ENCODE results near the gene SRRM1. TPM values are rescaled to one million over a fixed set of nuclear protein-coding genes. Genes with fewer than 3 reads are reported as not detected.
"Not testable (repeated sequence)": the region's sequence is repeated elsewhere in the genome, so short reads cannot be mapped to it uniquely, and the experiment has no call there.

SRRM1 gene
- total and polyA plus RNA-seq, 4 donors: 33.6 to 113 (median 86.3) TPM

DNA sequence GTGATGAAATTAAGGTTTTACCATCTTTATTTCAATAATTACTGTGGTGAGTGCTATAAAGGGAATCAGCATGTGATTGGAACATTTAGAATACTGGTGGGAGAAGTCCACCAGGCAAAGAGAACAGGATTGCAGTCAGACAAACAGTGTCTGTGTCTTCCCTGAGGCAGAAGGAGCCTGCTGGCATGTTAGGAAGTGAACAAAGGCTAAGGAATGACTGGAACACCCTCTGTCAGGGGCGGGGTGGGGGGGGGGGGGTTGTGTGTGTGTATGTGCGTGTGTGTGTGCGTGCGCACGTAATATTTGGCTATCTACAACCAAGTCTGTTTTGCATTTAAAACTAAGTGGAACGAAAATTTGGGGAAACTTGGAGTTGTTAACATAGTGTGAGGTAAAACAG lies 30.2 kb downstream of the SRRM1 start:
- Histone ChIP-seq H3K4me3 (ENCODE audit: low read length in 2 of 2) (no peak overlapping the region), H3K27me3 (ENCODE audit: control insufficient read depth in 1 of 2, insufficient read depth in 2 of 2, low read length in 1 of 2) (no peaks in the 10 kb centered on the region), H3K27ac (ENCODE audit: low read depth in 1 of 2, low read length in 2 of 2) (no peak overlapping the region), H3K4me1 (ENCODE audit: control insufficient read depth in 1 of 2, insufficient read depth in 2 of 2, low read length in 2 of 2) (no peaks in the 10 kb centered on the region), H3K9me3 (ENCODE audit: control insufficient read depth, low read length) (no peaks in the 10 kb centered on the region), H3K36me3 (ENCODE audit: control insufficient read depth in 1 of 2, insufficient read depth in 2 of 2, low read length in 1 of 2) (peaks cover 10 to 17% of the 10 kb centered on the region in 2 donors)
- intact Hi-C loops (cut with DNase I): no loop called here
- ATAC-seq (ENCODE audit: low FRiP score) (no peak), DNase-seq (no peak)
- WGBS, 2 donors: 90% methylated on average over 6 of the region's 6 CpGs

DNA sequence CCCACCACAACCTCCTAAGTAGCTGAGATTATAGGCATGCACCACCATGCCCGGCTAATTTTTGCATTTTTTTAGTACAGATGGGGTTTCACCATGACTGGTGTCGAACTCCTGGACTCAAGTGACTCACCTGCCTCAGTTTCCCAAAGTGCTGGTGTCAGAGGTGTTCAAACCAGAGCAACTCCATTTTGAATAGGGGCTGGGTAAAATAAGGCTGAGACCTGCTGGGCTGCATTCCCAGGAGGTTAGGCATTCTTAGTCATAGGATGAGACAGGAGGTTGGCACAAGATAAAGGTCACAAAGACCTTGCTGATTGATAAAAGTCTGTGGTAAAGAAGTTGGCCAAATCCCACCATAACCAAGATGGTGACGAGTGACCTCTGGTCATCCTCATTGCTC lies 35.3 kb downstream of the SRRM1 start:
- intact Hi-C loops (cut with DNase I); DNase-seq; ATAC-seq (ENCODE audit: low FRiP score); H3K27me3 ChIP-seq (ENCODE audit: control insufficient read depth in 1 of 2, insufficient read depth in 2 of 2, low read length in 1 of 2); H3K4me1 ChIP-seq (ENCODE audit: control insufficient read depth in 1 of 2, insufficient read depth in 2 of 2, low read length in 2 of 2); H3K4me3 ChIP-seq (ENCODE audit: low read length in 2 of 2); H3K27ac ChIP-seq (ENCODE audit: low read depth in 1 of 2, low read length in 2 of 2); H3K36me3 ChIP-seq (ENCODE audit: control insufficient read depth in 1 of 2, insufficient read depth in 2 of 2, low read length in 1 of 2); H3K9me3 ChIP-seq (ENCODE audit: control insufficient read depth, low read length): not testable (repeated sequence)
- WGBS, 2 donors: 93 to 96% methylated on average over 3 of the region's 3 CpGs

DNA sequence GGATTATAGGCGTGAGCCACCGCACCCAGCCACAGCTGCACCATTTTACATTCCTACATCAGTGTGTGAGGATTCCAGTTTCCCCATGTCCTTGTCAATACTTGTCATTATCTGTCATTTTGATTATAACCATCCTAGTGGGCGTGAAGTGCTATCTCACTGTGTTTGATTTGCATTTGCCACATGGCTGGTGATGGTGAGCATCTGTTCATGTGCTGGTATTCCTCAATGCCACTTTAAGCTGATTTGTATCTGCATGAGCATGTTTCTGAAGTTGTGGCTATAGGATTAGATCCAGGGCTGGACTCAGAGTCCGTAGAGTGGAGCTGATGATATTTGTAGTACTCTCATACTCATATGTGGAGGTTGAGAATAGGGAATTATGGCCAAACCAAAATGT lies 36.6 kb downstream of the SRRM1 start:
- intact Hi-C loops (cut with DNase I): no loop called here
- DNase-seq (no peak), ATAC-seq (ENCODE audit: low FRiP score) (no peak)
- Histone ChIP-seq H3K9me3 (ENCODE audit: control insufficient read depth, low read length) (no peaks in the 10 kb centered on the region), H3K4me3 (ENCODE audit: low read length in 2 of 2) (no peak overlapping the region), H3K4me1 (ENCODE audit: control insufficient read depth in 1 of 2, insufficient read depth in 2 of 2, low read length in 2 of 2) (no peaks in the 10 kb centered on the region), H3K27ac (ENCODE audit: low read depth in 1 of 2, low read length in 2 of 2) (no peak overlapping the region), H3K36me3 (ENCODE audit: control insufficient read depth in 1 of 2, insufficient read depth in 2 of 2, low read length in 1 of 2) (peaks cover 2 to 3% of the 10 kb centered on the region in 2 donors), H3K27me3 (ENCODE audit: control insufficient read depth in 1 of 2, insufficient read depth in 2 of 2, low read length in 1 of 2) (no peaks in the 10 kb centered on the region)
- 86 to 88% methylated on average over 4 of the region's 4 CpGs for WGBS, 2 donors

DNA sequence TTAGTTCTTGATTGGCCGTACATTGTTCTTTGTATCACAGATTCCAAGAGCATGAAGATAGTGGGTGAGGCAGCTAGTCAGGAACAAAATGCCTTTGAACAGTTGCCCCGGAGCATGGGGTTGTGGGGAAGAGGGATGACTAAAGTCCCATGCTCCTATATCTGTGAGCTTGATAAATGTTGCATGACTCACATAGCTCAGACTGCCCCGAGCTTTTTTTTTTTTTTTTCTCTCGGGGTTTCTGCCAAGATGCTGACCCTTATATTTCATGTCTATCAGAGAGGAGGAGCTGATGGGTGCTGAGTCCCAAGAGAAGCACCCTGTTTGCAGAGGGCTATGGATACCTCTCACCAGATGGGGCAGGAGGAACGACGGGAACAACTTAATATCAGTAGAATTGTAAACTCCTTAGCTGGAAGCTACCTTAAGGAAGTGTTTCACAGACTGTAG lies 40.6 kb downstream of the SRRM1 start:
- Histone ChIP-seq H3K27ac (ENCODE audit: low read depth in 1 of 2, low read length in 2 of 2) (no peak overlapping the region), H3K9me3 (ENCODE audit: control insufficient read depth, low read length) (no peaks in the 10 kb centered on the region), H3K4me3 (ENCODE audit: low read length in 2 of 2) (no peak overlapping the region), H3K27me3 (ENCODE audit: control insufficient read depth in 1 of 2, insufficient read depth in 2 of 2, low read length in 1 of 2) (no peaks in the 10 kb centered on the region), H3K36me3 (ENCODE audit: control insufficient read depth in 1 of 2, insufficient read depth in 2 of 2, low read length in 1 of 2) (no peaks in the 10 kb centered on the region), H3K4me1 (ENCODE audit: control insufficient read depth in 1 of 2, insufficient read depth in 2 of 2, low read length in 2 of 2) (no peaks in the 10 kb centered on the region)
- 14 to 15% methylated on average over 6 of the region's 6 CpGs for WGBS, 2 donors
- DNase-seq (no peak), ATAC-seq (ENCODE audit: low FRiP score) (peak; percentile 53)
- intact Hi-C loops (cut with DNase I): no loop called here

DNA sequence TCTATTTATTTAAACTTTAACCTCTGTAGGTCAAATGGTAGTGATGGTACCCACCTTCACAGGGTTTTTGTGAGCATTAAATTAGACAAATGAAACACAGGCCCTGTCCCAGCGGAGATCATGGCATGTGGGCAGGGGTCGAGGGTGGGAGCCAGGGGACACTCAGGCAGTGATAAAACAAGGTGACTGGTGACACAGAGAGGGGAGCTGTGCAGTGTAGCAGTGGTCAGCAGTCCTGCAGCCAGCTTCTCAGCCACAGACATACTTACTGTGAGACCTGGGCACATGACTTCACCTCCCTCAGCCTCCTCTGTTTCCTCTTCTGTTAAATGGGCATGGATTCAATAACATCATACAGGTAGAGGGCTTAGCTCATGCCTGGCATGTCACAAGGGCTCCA lies 44.9 kb downstream of the SRRM1 start:
- DNase-seq (peak in 1 of 2 donors; percentile 42), ATAC-seq (ENCODE audit: low FRiP score) (no peak)
- H3K4me1 ChIP-seq (ENCODE audit: control insufficient read depth in 1 of 2, insufficient read depth in 2 of 2, low read length in 2 of 2): no peaks in the 10 kb centered on the region
- intact Hi-C loops (cut with DNase I): loop anchor here (2.0 to 5.0 kb wide), 3 partner anchors 54 to 143 kb away; no protein-coding TSS in a partner anchor
- no peaks in the 10 kb centered on the region for H3K36me3 ChIP-seq (ENCODE audit: control insufficient read depth in 1 of 2, insufficient read depth in 2 of 2, low read length in 1 of 2)
- no peaks in the 10 kb centered on the region for H3K9me3 ChIP-seq (ENCODE audit: control insufficient read depth, low read length)
- H3K27ac ChIP-seq (ENCODE audit: low read depth in 1 of 2, low read length in 2 of 2): no peak overlapping the region
- no peaks in the 10 kb centered on the region for H3K27me3 ChIP-seq (ENCODE audit: control insufficient read depth in 1 of 2, insufficient read depth in 2 of 2, low read length in 1 of 2)
- 81 to 83% methylated on average over 2 of the region's 2 CpGs for WGBS, 2 donors
- no peak overlapping the region for H3K4me3 ChIP-seq (ENCODE audit: low read length in 2 of 2)

DNA sequence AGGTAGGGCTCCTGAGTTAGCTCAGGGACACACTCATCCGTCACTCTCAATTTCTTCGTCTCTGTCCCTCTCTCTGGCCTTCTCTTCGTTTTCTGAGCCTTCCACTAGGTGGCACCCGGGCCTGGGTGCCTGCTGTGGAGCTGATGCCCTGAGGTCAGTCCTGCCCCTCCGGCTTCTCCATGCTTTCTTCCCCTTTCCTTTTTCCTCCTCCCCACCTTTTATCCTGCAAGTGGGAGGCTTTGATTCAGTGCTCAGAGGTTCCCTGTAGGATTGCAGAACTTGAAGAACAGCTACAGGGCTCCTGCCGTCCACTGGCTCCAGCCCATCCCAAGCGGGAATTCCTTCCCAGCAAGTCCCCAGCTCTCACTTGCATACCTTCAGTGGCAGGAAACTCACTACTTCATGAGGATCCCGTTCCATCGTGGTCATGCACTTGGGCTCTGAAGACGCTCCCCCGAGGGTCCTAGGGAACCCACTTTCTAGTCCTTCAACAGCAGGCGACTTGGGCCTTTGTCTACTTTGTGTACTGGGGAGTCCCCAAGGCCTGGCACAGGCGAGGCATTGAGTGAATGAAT lies 45.6 kb downstream of the SRRM1 start:
- H3K9me3 ChIP-seq (ENCODE audit: control insufficient read depth, low read length): no peaks in the 10 kb centered on the region
- no peaks in the 10 kb centered on the region for H3K36me3 ChIP-seq (ENCODE audit: control insufficient read depth in 1 of 2, insufficient read depth in 2 of 2, low read length in 1 of 2)
- WGBS, 2 donors: 36 to 42% methylated on average over 13 of the region's 13 CpGs
- no peaks in the 10 kb centered on the region for H3K4me1 ChIP-seq (ENCODE audit: control insufficient read depth in 1 of 2, insufficient read depth in 2 of 2, low read length in 2 of 2)
- no peak overlapping the region for H3K4me3 ChIP-seq (ENCODE audit: low read length in 2 of 2)
- peak; percentile 86 for ATAC-seq (ENCODE audit: low FRiP score)
- no peaks in the 10 kb centered on the region for H3K27me3 ChIP-seq (ENCODE audit: control insufficient read depth in 1 of 2, insufficient read depth in 2 of 2, low read length in 1 of 2)
- no peak overlapping the region for H3K27ac ChIP-seq (ENCODE audit: low read depth in 1 of 2, low read length in 2 of 2)
- intact Hi-C loops (cut with DNase I): loop anchor here (2.0 to 5.0 kb wide), 3 partner anchors 54 to 142 kb away; no protein-coding TSS in a partner anchor
- DNase-seq: peak; percentile 84 to 87

DNA sequence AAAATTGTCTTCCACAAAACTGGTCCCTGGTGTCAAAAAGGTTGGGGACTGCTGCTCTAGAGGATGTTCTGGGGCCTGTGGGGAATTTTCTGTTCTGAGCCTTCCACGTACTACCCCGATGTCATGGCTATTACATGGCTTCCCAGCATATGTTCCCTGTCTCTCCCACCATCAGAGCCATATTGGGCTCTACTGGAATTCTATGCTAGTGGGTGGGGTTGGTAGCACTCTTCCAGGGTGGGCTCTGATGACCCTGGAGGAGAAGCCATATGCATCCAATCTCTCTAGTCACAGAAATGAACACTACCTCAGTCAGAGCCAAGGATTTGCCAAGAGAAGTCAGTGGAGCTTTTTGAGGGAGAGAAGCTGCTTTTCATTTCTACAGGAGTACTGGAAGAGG lies 47.9 kb downstream of the SRRM1 start:
- WGBS, 2 donors: 53 to 96% methylated on average over 2 of the region's 2 CpGs
- Histone ChIP-seq H3K27me3 (ENCODE audit: control insufficient read depth in 1 of 2, insufficient read depth in 2 of 2, low read length in 1 of 2) (no peaks in the 10 kb centered on the region), H3K4me1 (ENCODE audit: control insufficient read depth in 1 of 2, insufficient read depth in 2 of 2, low read length in 2 of 2) (no peaks in the 10 kb centered on the region), H3K9me3 (ENCODE audit: control insufficient read depth, low read length) (no peaks in the 10 kb centered on the region), H3K27ac (ENCODE audit: low read depth in 1 of 2, low read length in 2 of 2) (no peak overlapping the region), H3K36me3 (ENCODE audit: control insufficient read depth in 1 of 2, insufficient read depth in 2 of 2, low read length in 1 of 2) (no peaks in the 10 kb centered on the region), H3K4me3 (ENCODE audit: low read length in 2 of 2) (no peak overlapping the region)
- ATAC-seq (ENCODE audit: low FRiP score): no peak
- intact Hi-C loops (cut with DNase I): no loop called here
- peak in 1 of 2 donors; percentile 9 for DNase-seq

DNA sequence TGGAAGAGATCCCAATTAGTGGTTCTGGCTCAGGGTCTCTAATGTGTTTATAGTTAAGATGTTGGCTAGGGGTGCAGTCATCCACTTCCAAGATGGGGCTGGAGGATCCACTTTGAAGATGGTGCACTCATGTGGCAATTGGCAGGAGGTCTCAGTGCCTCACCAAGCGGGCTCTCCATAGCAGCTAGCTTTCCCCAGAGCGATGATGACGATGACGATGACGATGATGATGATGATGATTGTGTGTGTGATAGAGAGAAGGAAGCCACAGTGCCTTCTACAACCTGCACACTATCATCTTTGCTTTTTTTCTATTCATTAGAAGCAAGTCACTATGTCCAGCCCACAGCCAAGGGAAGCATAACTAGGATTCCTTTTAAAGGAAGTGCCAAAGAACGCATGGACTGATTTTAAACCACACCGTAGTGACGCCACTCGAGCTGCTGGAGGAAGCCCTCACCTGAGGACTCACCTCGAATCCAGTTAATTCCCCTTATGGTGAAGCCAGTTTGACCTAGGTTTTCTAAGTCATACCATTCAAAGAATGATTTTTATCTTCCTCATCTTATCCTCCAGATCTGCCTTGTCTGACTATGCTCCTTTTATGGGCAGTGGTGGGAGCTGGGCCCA lies 49.4 kb downstream of the SRRM1 start:
- ATAC-seq (ENCODE audit: low FRiP score): no peak
- WGBS, 2 donors: 69 to 71% methylated on average over 10 of the region's 10 CpGs
- H3K4me1 ChIP-seq (ENCODE audit: control insufficient read depth in 1 of 2, insufficient read depth in 2 of 2, low read length in 2 of 2): no peaks in the 10 kb centered on the region
- H3K27ac ChIP-seq (ENCODE audit: low read depth in 1 of 2, low read length in 2 of 2): no peak overlapping the region
- H3K4me3 ChIP-seq (ENCODE audit: low read length in 2 of 2): no peak overlapping the region
- no peaks in the 10 kb centered on the region for H3K27me3 ChIP-seq (ENCODE audit: control insufficient read depth in 1 of 2, insufficient read depth in 2 of 2, low read length in 1 of 2)
- H3K36me3 ChIP-seq (ENCODE audit: control insufficient read depth in 1 of 2, insufficient read depth in 2 of 2, low read length in 1 of 2): no peaks in the 10 kb centered on the region
- intact Hi-C loops (cut with DNase I): no loop called here
- no peaks in the 10 kb centered on the region for H3K9me3 ChIP-seq (ENCODE audit: control insufficient read depth, low read length)
- peak in 1 of 2 donors; percentile 33 for DNase-seq

DNA sequence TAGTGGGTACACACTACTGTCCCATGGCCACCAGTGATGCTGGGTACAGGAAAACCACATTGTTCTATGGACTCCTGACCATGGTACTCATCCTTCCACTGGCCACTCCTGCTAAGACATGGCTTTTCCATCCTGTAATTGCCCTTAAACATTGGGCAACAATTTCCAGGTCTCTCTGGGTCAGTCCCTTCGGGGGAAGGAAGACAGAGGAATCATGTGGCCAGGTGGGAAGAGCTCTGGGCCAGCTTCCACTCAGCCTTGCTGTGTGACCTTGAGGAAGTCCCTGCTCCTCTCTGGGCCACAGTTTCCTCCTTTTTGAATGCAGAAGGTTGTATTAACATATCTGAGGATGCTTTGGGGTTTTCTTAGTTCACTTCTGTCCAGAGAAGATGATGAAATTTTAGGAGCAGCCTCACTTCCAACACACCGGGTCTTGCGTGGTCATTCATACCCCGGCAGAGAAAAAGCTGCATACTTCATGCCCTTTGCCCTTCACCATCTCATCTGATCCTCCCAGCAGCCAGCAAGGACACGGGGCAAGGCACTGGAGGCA lies 50.8 kb downstream of the SRRM1 start:
- intact Hi-C loops (cut with DNase I): no loop called here
- Histone ChIP-seq H3K9me3 (ENCODE audit: control insufficient read depth, low read length) (no peaks in the 10 kb centered on the region), H3K36me3 (ENCODE audit: control insufficient read depth in 1 of 2, insufficient read depth in 2 of 2, low read length in 1 of 2) (no peaks in the 10 kb centered on the region), H3K4me3 (ENCODE audit: low read length in 2 of 2) (no peak overlapping the region), H3K4me1 (ENCODE audit: control insufficient read depth in 1 of 2, insufficient read depth in 2 of 2, low read length in 2 of 2) (no peaks in the 10 kb centered on the region), H3K27ac (ENCODE audit: low read depth in 1 of 2, low read length in 2 of 2) (no peak overlapping the region), H3K27me3 (ENCODE audit: control insufficient read depth in 1 of 2, insufficient read depth in 2 of 2, low read length in 1 of 2) (no peaks in the 10 kb centered on the region)
- DNase-seq: peak in 1 of 2 donors; percentile 57
- ATAC-seq (ENCODE audit: low FRiP score): no peak
- 63 to 76% methylated on average over 5 of the region's 5 CpGs for WGBS, 2 donors

Data from aorta (tissue), 5 donors.